ENCODE results near the gene TENT4A. TPM values are rescaled to one million over a fixed set of nuclear protein-coding genes. Genes with fewer than 3 reads are reported as not detected.

The TENT4A gene
- total and polyA plus RNA-seq, 2 donors: 8.4 to 18.7 TPM

DNA sequence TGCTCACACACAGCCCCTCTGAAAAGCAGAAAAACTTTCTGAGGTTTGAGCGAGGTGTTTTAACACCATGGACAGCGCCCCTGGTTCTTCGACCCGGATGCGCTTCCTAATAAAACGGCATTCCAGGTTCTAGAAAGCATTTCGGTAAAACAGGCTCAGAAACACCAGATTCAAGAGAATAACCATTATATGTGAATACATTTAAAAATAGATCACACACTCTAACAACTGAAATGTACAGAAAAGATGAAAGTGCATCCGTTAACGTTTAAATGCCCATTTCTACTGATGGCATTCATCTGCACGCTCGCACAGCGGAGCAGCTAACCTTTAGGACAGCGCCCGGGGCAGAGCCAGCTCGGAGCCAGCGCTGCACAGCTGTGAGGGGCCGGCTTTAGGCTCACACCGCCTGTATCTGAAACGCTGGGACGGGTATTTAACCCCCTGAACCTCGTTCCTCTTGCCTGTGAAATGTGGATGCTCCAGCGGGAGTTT lies 26.3 kb upstream of the TENT4A start:
- Histone ChIP-seq H3K4me1 (ENCODE audit: control insufficient read depth in 2 of 2, insufficient read depth in 2 of 2, low read length in 2 of 2) (no peaks in the 10 kb centered on the region), H3K36me3 (ENCODE audit: control insufficient read depth in 2 of 2, insufficient read depth in 2 of 2, low read length in 1 of 2) (no peaks in the 10 kb centered on the region), H3K27me3 (ENCODE audit: control insufficient read depth in 2 of 2, insufficient read depth in 1 of 2, low read length in 1 of 2) (peaks cover 0 to 29% of the 10 kb centered on the region in 2 donors), H3K9me3 (ENCODE audit: control insufficient read depth in 2 of 2, insufficient read depth in 1 of 2, low read length in 1 of 2) (no peaks in the 10 kb centered on the region), H3K27ac (ENCODE audit: low read depth in 1 of 2, low read length in 1 of 2) (no peak overlapping the region), H3K4me3 (ENCODE audit: low read length in 2 of 2) (no peak overlapping the region)
- 3% methylated on average over 22 of the region's 22 CpGs for WGBS
- DNase-seq (ENCODE audit: low read depth in 6 of 9, low spot score in 9 of 9): peak in 7 of 9 donors; percentile 5 to 70 (median 19)

DNA sequence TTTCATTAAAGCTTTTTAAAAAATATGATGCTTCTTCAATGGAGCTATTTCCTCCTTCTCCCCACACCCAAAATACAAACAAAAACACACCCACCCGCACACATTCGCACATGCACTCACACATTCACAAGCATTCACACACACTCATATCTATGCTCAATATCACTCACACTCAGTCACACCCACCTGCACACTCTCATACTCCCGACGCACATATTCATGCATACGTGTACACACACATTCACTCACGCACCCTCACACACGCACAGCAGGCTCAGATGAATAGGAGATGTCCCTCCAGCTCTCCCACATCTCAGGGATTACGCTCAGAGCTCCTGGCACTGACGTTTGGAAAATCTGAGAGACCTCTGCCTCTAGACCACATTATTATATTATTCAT lies 25.7 kb upstream of the TENT4A start:
- Histone ChIP-seq H3K36me3 (ENCODE audit: control insufficient read depth in 2 of 2, insufficient read depth in 2 of 2, low read length in 1 of 2) (no peaks in the 10 kb centered on the region), H3K4me3 (ENCODE audit: low read length in 2 of 2) (no peak overlapping the region), H3K27ac (ENCODE audit: low read depth in 1 of 2, low read length in 1 of 2) (no peak overlapping the region), H3K27me3 (ENCODE audit: control insufficient read depth in 2 of 2, insufficient read depth in 1 of 2, low read length in 1 of 2) (peaks cover 0 to 29% of the 10 kb centered on the region in 2 donors), H3K9me3 (ENCODE audit: control insufficient read depth in 2 of 2, insufficient read depth in 1 of 2, low read length in 1 of 2) (no peaks in the 10 kb centered on the region), H3K4me1 (ENCODE audit: control insufficient read depth in 2 of 2, insufficient read depth in 2 of 2, low read length in 2 of 2) (no peaks in the 10 kb centered on the region)
- WGBS: 86% methylated on average over 9 of the region's 9 CpGs
- DNase-seq (ENCODE audit: low read depth in 6 of 9, low spot score in 9 of 9): no peak

- Histone ChIP-seq H3K4me3 (ENCODE audit: low read length in 2 of 2) (no peak overlapping the region), H3K9me3 (ENCODE audit: control insufficient read depth in 2 of 2, insufficient read depth in 1 of 2, low read length in 1 of 2) (no peaks in the 10 kb centered on the region), H3K36me3 (ENCODE audit: control insufficient read depth in 2 of 2, insufficient read depth in 2 of 2, low read length in 1 of 2) (no peaks in the 10 kb centered on the region), H3K4me1 (ENCODE audit: control insufficient read depth in 2 of 2, insufficient read depth in 2 of 2, low read length in 2 of 2) (no peaks in the 10 kb centered on the region), H3K27ac (ENCODE audit: low read depth in 1 of 2, low read length in 1 of 2) (no peak overlapping the region), H3K27me3 (ENCODE audit: control insufficient read depth in 2 of 2, insufficient read depth in 1 of 2, low read length in 1 of 2) (peaks cover 0 to 7% of the 10 kb centered on the region in 2 donors)
- DNase-seq (ENCODE audit: low read depth in 6 of 9, low spot score in 9 of 9): no peak
- 86% methylated on average over 1 of the region's 1 CpG for WGBS
Measured at GRCh38 chr5:6692906-6693305, 20.3 kb upstream of the TENT4A start.

DNA sequence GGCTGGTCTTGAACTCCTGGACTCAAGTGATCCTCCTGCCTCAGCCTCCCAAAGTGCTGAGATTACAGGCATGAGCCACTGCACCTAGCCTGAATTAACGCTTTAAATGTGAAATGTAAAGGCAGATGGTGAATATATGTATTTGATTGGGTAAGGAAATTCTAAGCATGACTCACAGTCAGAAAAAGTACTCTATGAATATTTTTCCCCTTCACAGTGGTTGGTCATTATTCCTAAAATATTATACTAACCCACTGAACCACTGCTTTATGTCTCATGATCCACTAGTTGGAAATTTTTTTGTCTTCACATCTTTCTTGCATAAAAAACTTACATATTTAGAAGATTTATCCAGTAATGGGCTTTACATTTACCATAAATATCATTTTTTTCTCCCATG lies 14.5 kb upstream of the TENT4A start:
- H3K27ac ChIP-seq (ENCODE audit: low read depth in 1 of 2, low read length in 1 of 2): no peak overlapping the region
- no peak for DNase-seq (ENCODE audit: low read depth in 6 of 9, low spot score in 9 of 9)
- no peaks in the 10 kb centered on the region for H3K4me1 ChIP-seq (ENCODE audit: control insufficient read depth in 2 of 2, insufficient read depth in 2 of 2, low read length in 2 of 2)
- H3K36me3 ChIP-seq (ENCODE audit: control insufficient read depth in 2 of 2, insufficient read depth in 2 of 2, low read length in 1 of 2): no peaks in the 10 kb centered on the region
- WGBS: 97% methylated on average over 1 of the region's 1 CpG
- H3K9me3 ChIP-seq (ENCODE audit: control insufficient read depth in 2 of 2, insufficient read depth in 1 of 2, low read length in 1 of 2): no peaks in the 10 kb centered on the region
- no peak overlapping the region for H3K4me3 ChIP-seq (ENCODE audit: low read length in 2 of 2)
- H3K27me3 ChIP-seq (ENCODE audit: control insufficient read depth in 2 of 2, insufficient read depth in 1 of 2, low read length in 1 of 2): peaks cover 0 to 20% of the 10 kb centered on the region in 2 donors

GRCh38 chr5:6699357-6699756 lies 13.9 kb upstream of the TENT4A start:
- Histone ChIP-seq H3K4me1 (ENCODE audit: control insufficient read depth in 2 of 2, insufficient read depth in 2 of 2, low read length in 2 of 2) (no peaks in the 10 kb centered on the region), H3K27ac (ENCODE audit: low read depth in 1 of 2, low read length in 1 of 2) (no peak overlapping the region), H3K9me3 (ENCODE audit: control insufficient read depth in 2 of 2, insufficient read depth in 1 of 2, low read length in 1 of 2) (no peaks in the 10 kb centered on the region), H3K4me3 (ENCODE audit: low read length in 2 of 2) (no peak overlapping the region), H3K27me3 (ENCODE audit: control insufficient read depth in 2 of 2, insufficient read depth in 1 of 2, low read length in 1 of 2) (peaks cover 0 to 20% of the 10 kb centered on the region in 2 donors), H3K36me3 (ENCODE audit: control insufficient read depth in 2 of 2, insufficient read depth in 2 of 2, low read length in 1 of 2) (no peaks in the 10 kb centered on the region)
- no peak for DNase-seq (ENCODE audit: low read depth in 6 of 9, low spot score in 9 of 9)
- WGBS: 96% methylated on average over 1 of the region's 1 CpG

GRCh38 chr5:6700074-6700684 lies 13.1 kb upstream of the TENT4A start:
- Histone ChIP-seq H3K27ac (ENCODE audit: low read depth in 1 of 2, low read length in 1 of 2) (no peak overlapping the region), H3K36me3 (ENCODE audit: control insufficient read depth in 2 of 2, insufficient read depth in 2 of 2, low read length in 1 of 2) (no peaks in the 10 kb centered on the region), H3K9me3 (ENCODE audit: control insufficient read depth in 2 of 2, insufficient read depth in 1 of 2, low read length in 1 of 2) (no peaks in the 10 kb centered on the region), H3K27me3 (ENCODE audit: control insufficient read depth in 2 of 2, insufficient read depth in 1 of 2, low read length in 1 of 2) (peaks cover 0 to 20% of the 10 kb centered on the region in 2 donors), H3K4me1 (ENCODE audit: control insufficient read depth in 2 of 2, insufficient read depth in 2 of 2, low read length in 2 of 2) (no peaks in the 10 kb centered on the region), H3K4me3 (ENCODE audit: low read length in 2 of 2) (no peak overlapping the region)
- 58% methylated on average over 11 of the region's 11 CpGs for WGBS
- no peak for DNase-seq (ENCODE audit: low read depth in 6 of 9, low spot score in 9 of 9)

- Histone ChIP-seq H3K36me3 (ENCODE audit: control insufficient read depth in 2 of 2, insufficient read depth in 2 of 2, low read length in 1 of 2) (no peaks in the 10 kb centered on the region), H3K27ac (ENCODE audit: low read depth in 1 of 2, low read length in 1 of 2) (no peak overlapping the region), H3K9me3 (ENCODE audit: control insufficient read depth in 2 of 2, insufficient read depth in 1 of 2, low read length in 1 of 2) (no peaks in the 10 kb centered on the region), H3K4me1 (ENCODE audit: control insufficient read depth in 2 of 2, insufficient read depth in 2 of 2, low read length in 2 of 2) (no peaks in the 10 kb centered on the region), H3K4me3 (ENCODE audit: low read length in 2 of 2) (no peak overlapping the region), H3K27me3 (ENCODE audit: control insufficient read depth in 2 of 2, insufficient read depth in 1 of 2, low read length in 1 of 2) (peaks cover 0 to 20% of the 10 kb centered on the region in 2 donors)
- WGBS: 84% methylated on average over 12 of the region's 12 CpGs
- DNase-seq (ENCODE audit: low read depth in 6 of 9, low spot score in 9 of 9): no peak
Measured at GRCh38 chr5:6700685-6701355, 12.4 kb upstream of the TENT4A start.

- no peaks in the 10 kb centered on the region for H3K4me1 ChIP-seq (ENCODE audit: control insufficient read depth in 2 of 2, insufficient read depth in 2 of 2, low read length in 2 of 2)
- H3K9me3 ChIP-seq (ENCODE audit: control insufficient read depth in 2 of 2, insufficient read depth in 1 of 2, low read length in 1 of 2): no peaks in the 10 kb centered on the region
- WGBS: 85% methylated on average over 12 of the region's 12 CpGs
- DNase-seq (ENCODE audit: low read depth in 6 of 9, low spot score in 9 of 9): no peak
- H3K27me3 ChIP-seq (ENCODE audit: control insufficient read depth in 2 of 2, insufficient read depth in 1 of 2, low read length in 1 of 2): peaks cover 0 to 20% of the 10 kb centered on the region in 2 donors
- no peak overlapping the region for H3K27ac ChIP-seq (ENCODE audit: low read depth in 1 of 2, low read length in 1 of 2)
- H3K4me3 ChIP-seq (ENCODE audit: low read length in 2 of 2): no peak overlapping the region
- H3K36me3 ChIP-seq (ENCODE audit: control insufficient read depth in 2 of 2, insufficient read depth in 2 of 2, low read length in 1 of 2): no peaks in the 10 kb centered on the region
Measured at GRCh38 chr5:6701491-6701890, 11.7 kb upstream of the TENT4A start.

GRCh38 chr5:6702633-6703032 lies 10.6 kb upstream of the TENT4A start:
- Histone ChIP-seq H3K27ac (ENCODE audit: low read depth in 1 of 2, low read length in 1 of 2) (no peak overlapping the region), H3K4me3 (ENCODE audit: low read length in 2 of 2) (no peak overlapping the region), H3K4me1 (ENCODE audit: control insufficient read depth in 2 of 2, insufficient read depth in 2 of 2, low read length in 2 of 2) (peaks cover under 1 to 3% of the 10 kb centered on the region in 2 donors), H3K27me3 (ENCODE audit: control insufficient read depth in 2 of 2, insufficient read depth in 1 of 2, low read length in 1 of 2) (peaks cover 0 to 20% of the 10 kb centered on the region in 2 donors), H3K36me3 (ENCODE audit: control insufficient read depth in 2 of 2, insufficient read depth in 2 of 2, low read length in 1 of 2) (no peaks in the 10 kb centered on the region), H3K9me3 (ENCODE audit: control insufficient read depth in 2 of 2, insufficient read depth in 1 of 2, low read length in 1 of 2) (no peaks in the 10 kb centered on the region)
- no peak for DNase-seq (ENCODE audit: low read depth in 6 of 9, low spot score in 9 of 9)
- 97% methylated on average over 6 of the region's 6 CpGs for WGBS

All from thymus (tissue), 11 donors.